M059J (cell line): ENCODE data around the gene RNU2-1. TPM values are rescaled to one million over a fixed set of nuclear protein-coding genes. Genes with fewer than 3 reads are reported as not detected.
"Not testable (repeated sequence)": the region's sequence is repeated elsewhere in the genome, so short reads cannot be mapped to it uniquely, and the experiment has no call there.

Experiments used
- DNase-seq: peaks from one replicate; pipeline ENCODE4 v3.0.0-alpha.2; 2012; ENCODE audit warnings: low read depth
- total RNA-seq: library from RNA; depleted of rRNA; stranded (reverse); fragments of >200 nt; shearing (Covaris generic); gene quantifications from 2 replicates; pipeline ENCODE4 v1.2.3, GENCODE V29; 2014; rRNA removed

Gene RNU2-1
- total RNA-seq, result not detected in 2 replicates

DNA sequence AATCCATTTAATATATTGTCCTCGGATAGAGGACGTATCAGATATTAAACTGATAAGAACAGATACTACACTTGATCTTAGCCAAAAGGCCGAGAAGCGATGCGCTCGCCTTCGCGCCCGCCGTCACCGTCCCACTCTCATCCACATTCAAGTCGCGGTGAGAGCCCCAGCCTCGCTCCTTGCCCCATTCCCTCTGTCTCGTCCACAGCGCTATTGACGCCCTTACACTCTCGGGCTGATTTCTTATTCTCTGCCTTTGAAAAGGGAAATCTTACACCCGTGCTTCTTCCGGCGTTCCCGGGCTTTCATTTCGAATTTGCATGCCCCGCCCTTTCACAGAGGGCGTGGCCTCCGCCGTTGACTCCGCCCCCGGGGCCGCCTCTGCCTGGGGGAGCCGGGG lies at the start of gene RNU2-1:
TSS of gene RNU2-1 (minus strand) at position 101 of the 400 bp plus-strand sequence.
- DNase-seq, result not testable (repeated sequence)

DNA sequence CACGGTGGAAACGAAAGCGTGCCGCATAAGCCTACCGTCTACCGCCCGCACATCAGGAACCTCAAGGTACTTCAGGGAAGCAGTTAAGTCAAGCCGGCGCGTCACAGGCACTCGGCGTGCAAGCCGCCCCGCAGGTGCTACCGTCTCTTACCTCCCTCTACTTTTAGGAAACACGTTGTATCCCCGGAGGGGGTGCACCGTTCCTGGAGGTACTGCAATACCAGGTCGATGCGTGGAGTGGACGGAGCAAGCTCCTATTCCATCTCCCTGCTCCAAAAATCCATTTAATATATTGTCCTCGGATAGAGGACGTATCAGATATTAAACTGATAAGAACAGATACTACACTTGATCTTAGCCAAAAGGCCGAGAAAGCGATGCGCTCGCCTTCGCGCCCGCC lies 39.1 kb upstream of the RNU2-1 start:
- not testable (repeated sequence) for DNase-seq

DNA sequence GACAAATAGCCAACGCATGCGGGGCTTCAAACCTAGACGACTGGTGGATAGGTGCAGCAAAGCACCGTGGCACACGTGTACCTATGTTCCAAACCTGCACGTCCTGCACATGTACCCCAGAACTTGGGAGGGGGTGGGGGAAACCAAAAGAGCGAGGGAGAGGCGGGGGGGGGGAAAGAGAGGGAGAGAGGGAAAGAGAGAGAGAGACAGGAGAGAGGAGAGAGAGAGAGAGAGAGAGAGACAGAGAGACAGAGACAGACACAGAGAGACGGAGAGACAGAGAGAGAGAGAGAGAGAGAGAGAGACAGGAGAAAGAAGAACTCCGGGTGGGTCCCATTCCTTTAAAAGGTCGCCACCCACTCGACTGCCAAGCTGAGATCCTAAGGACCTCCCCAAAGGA lies 38.7 kb upstream of the RNU2-1 start:
- DNase-seq, result not testable (repeated sequence)

DNA sequence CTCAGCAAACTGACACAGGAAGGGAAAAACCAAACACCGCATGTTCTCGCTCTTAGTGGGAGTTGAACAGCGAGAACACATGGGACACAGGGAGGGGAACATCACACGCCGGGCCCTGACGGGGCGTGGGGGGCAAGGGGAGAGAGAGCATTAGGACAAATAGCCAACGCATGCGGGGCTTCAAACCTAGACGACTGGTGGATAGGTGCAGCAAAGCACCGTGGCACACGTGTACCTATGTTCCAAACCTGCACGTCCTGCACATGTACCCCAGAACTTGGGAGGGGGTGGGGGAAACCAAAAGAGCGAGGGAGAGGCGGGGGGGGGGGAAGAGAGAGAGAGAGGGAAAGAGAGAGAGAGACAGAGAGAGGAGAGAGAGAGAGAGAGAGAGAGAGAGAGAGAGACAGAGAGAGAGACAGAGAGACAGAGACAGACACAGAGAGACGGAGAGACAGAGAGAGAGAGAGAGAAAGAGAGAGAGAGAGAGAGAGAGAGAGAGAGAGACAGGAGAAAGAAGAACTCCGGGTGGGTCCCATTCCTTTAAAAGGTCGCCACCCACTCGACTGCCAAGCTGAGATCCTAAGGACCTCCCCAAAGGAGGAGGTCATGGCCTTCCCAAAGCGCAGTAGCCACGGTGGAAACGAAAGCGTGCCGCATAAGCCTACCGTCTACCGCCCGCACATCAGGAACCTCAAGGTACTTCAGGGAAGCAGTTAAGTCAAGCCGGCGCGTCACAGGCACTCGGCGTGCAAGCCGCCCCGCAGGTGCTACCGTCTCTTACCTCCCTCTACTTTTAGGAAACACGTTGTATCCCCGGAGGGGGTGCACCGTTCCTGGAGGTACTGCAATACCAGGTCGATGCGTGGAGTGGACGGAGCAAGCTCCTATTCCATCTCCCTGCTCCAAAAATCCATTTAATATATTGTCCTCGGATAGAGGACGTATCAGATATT lies 37.1 kb upstream of the RNU2-1 start:
- DNase-seq, result not testable (repeated sequence)

DNA sequence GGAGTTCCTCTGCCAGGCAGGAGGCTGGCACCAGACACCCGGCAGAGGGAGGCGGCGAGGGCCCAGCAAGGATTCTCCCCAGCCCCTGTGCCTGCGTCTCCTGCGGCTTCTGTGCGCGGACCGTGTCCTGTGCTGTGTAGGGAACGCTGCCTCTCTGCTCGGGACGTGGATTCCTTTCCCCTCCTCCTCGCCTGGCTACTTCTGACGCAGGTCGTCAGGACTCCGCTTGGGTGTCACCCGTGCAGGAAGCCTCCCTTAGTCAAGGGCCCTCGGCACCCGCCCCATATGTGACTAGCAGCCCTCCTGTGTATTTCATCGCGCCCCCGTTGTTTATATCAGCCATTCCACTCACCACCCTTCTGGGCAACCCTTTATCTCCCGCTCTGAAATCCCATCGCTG lies 12.7 kb upstream of the RNU2-1 start:
- not testable (repeated sequence) for DNase-seq

DNA sequence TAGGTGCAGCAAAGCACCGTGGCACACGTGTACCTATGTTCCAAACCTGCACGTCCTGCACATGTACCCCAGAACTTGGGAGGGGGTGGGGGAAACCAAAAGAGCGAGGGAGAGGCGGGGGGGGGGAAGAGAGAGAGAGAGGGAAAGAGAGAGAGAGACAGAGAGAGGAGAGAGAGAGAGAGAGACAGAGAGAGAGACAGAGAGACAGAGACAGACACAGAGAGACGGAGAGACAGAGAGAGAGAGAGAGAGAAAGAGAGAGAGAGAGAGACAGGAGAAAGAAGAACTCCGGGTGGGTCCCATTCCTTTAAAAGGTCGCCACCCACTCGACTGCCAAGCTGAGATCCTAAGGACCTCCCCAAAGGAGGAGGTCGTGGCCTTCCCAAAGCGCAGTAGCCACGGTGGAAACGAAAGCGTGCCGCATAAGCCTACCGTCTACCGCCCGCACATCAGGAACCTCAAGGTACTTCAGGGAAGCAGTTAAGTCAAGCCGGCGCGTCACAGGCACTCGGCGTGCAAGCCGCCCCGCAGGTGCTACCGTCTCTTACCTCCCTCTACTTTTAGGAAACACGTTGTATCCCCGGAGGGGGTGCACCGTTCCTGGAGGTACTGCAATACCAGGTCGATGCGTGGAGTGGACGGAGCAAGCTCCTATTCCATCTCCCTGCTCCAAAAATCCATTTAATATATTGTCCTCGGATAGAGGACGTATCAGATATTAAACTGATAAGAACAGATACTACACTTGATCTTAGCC lies 7.0 kb upstream of the RNU2-1 start:
- not testable (repeated sequence) for DNase-seq

DNA sequence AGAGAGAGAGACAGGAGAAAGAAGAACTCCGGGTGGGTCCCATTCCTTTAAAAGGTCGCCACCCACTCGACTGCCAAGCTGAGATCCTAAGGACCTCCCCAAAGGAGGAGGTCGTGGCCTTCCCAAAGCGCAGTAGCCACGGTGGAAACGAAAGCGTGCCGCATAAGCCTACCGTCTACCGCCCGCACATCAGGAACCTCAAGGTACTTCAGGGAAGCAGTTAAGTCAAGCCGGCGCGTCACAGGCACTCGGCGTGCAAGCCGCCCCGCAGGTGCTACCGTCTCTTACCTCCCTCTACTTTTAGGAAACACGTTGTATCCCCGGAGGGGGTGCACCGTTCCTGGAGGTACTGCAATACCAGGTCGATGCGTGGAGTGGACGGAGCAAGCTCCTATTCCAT lies 5.8 kb upstream of the RNU2-1 start:
- not testable (repeated sequence) for DNase-seq

DNA sequence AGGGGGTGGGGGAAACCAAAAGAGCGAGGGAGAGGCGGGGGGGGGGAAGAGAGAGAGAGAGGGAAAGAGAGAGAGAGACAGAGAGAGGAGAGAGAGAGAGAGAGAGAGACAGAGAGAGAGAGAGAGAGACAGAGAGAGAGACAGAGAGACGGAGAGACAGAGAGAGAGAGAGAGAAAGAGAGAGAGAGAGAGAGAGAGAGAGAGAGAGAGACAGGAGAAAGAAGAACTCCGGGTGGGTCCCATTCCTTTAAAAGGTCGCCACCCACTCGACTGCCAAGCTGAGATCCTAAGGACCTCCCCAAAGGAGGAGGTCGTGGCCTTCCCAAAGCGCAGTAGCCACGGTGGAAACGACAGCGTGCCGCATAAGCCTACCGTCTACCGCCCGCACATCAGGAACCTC lies 514 bp downstream of the RNU2-1 start:
- DNase-seq, result not testable (repeated sequence)

DNA sequence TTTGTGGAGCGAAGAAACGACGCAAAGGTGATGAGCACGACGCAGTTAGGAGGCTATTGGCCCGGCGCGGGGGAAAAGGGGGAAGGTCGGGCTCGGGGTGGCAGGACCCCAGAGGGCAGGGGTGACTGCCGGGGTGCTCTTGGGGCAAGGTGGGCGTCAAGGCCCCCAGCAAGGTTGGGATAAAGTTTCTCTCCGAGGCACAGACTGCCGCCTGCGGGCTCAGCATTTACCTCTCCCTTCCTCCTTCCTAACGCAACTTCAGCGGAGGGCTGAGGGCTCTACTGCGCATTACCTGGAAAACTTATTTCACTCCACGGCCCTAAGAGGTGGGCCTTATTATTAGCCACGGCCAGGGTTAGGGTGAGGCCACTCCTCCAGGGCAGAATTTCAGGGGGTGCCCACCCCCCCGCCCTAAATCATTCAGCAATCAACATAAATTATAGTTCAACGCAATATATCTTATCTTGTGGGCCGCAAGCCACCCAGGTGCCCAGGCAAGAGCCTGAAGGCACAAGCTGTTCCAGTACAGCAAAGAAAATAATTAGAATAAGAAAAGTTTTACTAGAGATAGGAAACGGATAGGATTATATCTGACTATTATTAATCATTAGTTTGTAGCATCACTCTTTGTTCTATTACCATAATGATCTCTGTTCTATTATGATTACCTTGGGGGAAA lies 1.6 kb downstream of the RNU2-1 start:
- not testable (repeated sequence) for DNase-seq

DNA sequence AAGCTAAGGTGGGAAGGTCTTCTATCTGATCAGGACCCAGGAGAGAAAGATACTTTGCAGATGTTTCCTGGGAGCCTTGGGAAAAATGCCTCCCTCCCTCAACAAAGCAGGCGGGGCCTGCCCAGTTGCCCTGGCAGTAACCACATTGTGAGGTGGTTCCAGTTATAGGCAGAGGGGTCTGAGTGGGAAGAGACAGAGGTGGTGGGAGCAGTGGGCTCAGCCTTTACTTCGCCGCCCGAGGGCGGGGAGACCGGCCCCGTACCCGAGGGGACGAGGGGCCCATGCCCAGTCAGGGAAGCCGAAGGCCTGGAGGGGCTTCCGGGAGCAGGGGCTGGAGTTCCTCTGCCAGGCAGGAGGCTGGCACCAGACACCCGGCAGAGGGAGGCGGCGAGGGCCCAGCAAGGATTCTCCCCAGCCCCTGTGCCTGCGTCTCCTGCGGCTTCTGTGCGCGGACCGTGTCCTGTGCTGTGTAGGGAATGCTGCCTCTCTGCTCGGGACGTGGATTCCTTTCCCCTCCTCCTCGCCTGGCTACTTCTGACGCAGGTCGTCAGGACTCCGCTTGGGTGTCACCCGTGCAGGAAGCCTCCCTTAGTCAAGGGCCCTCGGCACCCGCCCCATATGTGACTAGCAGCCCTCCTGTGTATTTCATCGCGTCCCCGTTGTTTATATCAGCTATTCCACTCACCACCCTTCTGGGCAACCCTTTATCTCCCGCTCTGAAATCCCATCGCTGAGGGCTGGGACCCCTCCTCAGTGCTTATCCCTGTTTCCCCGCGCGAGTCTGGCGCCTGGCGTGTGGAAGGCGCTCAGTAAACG lies 2.4 kb downstream of the RNU2-1 start:
- DNase-seq, result not testable (repeated sequence)

DNA sequence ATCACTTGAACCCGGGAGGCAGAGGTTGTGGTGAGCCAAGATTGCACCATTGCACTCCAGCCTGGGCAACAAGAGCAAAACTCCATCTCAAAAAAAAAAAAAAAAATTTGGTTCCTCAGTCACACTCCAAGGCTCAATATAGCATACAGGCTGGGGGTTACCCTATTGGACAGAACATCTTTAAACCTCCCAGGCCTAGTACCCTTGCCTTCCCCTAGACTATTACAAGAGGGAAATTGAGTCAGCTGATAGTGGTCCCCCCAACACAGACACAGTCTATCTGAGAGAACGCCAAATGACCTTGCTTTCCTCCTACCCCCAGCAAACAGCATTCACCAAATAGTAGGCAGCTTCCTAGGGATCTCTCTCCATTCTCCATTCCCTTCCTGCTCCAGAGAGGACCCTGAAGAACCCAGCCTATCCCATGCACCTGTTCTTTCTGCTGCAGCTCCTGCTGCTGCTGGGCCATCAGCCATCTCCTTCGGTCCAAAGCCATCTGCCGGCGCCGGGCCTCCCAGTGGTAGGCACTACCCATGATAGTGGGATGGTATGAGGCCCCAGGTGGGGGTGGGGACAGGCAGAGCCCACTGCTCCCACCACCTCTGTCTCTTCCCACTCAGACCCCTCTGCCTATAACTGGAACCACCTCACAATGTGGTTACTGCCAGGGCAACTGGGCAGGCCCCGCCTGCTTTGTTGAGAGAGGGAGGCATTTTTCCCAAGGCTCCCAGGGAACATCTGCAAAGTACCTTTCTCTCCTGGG lies 5.6 kb downstream of the RNU2-1 start, which contains the start of gene CCDC200:
TSS of gene CCDC200 (minus strand) at position 604 of the 763 bp plus-strand sequence. CDS start at position 535, 69 bp downstream.
- not testable (repeated sequence) for DNase-seq

DNA sequence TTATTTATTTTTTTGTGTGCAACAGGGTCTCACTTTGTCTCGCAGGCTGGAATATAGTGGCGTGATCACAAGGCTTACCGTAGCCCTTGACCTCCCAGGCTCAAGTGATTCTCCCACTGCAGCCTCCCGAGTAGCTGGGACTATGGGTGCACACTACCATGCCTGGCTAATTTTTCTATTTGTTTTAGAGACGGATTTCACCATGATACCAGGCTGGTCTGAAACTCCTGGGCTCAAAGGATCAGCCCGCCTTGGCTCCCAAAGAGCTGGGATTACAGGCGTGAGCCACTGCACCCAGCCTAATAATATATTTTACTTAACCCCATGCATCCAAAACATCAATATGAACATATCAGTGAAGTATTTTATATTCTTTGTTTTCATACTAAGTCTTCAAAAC lies 7.4 kb downstream of the RNU2-1 start:
- DNase-seq, result no peak

DNA sequence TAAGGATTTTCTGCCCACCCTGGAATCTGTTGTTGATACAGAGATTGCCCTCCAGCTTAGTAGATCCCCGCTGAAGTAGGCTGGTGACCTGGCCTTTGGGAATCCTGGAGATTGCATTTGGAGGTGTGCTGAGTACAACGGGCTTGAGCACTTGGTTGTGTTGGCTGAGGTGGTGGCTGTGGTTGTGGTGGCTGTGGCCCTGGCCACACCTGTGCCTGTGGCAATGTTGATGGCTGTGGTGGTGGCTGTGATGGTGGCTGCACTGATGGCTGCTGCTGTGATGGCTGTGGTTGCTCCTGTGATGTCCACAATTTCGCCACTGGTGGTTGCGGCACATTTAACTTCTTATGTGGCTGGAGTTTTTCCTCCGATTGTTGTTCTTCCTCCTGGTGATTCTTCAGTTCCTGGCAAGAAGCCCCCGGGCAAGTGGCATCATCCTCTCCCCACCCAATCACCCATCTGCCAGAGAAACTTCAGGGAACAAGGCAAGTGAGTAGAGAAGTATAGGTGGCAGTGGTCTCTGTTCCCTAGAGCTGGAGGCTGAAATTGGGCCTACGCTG lies 9.6 kb downstream of the RNU2-1 start:
- DNase-seq, result no peak

DNA sequence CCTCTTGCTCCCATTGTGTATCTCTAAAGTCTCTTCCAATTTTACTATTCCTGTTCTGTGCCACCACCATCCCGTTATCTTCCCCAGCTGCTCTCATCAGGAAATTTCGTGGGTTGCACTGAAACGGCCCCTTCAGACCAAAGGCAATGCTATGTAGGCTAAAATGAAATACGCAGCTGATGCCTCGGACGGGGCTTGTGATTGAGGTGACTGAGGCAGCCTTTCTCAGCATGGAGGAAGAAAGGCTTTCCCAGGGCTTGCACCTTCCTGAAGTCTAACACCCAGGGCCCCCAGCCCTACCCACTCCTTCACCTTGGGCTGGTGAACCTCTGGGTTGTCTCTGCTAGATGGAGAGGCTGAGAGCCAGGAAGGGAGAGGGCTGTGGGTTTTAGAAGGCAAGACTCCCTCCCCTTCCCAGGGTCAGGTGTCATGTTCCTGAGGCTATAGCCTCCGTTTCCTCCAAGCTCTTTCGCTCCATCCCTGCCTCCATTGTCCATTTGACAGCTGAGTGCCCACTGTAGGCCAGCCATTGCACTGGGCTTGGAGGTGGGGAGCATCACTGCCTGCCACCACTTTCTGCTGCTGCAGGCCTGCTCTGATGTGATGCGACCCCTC lies 13.2 kb downstream of the RNU2-1 start:
- DNase-seq, result no peak

DNA sequence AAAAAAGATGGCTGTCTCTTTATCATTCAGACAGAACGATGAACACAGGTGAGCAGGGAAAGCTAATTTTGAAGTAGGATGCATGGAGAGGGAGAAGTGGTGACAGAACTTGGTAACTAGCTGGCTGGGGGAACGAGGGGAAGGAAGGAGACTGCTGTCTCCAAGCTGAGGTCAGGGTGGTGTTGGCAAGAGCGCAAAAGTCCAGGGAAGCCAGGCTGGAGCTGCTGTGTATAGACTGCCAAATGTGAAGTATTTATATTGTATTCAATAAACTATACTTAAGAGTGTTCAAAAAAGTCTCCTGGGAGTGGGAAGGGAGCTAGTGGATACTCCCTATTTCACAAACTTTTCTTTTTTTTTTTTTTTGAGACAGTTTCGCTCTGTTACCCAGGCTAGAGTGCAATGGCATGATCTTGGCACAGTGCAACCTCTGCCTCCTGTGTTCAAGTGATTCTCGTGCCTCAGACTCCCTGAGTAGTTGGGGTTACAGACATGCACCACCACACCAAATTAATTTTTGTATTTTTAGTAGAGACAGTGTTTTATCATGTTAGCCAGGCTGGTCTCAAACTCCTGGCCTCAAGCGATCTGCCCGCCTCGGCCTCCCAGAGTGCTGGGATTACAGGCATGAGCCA lies 13.9 kb downstream of the RNU2-1 start:
- DNase-seq, result no peak

DNA sequence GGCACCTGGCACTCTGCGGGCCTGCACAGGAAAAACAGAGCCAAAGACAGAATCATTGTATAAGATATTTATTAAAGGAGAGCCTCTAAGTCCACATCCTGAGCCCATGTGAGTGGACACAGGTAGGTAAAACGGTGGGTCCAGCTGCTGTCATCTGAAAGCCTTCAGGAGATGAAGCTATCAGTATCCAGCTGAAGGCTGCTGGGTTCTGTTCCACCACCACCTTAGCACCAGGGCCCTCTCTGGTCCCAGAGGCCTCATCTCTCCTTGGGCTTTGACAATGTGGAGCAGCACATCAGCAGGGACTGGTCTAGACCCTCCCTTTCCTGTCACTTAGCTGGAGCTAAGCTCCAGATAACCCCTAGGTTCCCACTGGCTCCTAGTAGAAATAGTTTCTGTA lies 14.8 kb downstream of the RNU2-1 start:
- DNase-seq, result no peak

DNA sequence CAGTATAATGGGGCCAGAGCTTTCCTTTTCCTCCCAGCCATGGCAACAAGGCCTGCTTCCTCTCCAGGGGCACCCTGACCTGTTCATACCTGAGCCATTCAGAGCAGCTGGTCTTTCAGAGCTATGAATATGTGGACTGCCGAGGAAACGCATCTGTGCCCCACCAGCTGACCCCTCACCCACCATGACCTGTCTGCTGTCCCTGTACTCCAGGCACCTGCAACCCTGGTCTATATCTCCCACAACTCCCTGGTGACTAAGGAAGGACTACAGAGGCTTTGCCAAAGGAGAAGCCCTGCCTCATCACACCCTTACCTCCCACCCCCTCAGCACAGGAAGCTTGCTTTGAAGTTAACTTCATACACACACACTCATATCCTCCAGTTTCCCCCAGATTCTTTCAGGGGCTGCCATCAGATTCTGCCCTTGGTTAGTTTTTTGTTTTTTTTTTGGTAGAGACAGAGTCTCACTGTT lies 16.1 kb downstream of the RNU2-1 start:
- no peak for DNase-seq

DNA sequence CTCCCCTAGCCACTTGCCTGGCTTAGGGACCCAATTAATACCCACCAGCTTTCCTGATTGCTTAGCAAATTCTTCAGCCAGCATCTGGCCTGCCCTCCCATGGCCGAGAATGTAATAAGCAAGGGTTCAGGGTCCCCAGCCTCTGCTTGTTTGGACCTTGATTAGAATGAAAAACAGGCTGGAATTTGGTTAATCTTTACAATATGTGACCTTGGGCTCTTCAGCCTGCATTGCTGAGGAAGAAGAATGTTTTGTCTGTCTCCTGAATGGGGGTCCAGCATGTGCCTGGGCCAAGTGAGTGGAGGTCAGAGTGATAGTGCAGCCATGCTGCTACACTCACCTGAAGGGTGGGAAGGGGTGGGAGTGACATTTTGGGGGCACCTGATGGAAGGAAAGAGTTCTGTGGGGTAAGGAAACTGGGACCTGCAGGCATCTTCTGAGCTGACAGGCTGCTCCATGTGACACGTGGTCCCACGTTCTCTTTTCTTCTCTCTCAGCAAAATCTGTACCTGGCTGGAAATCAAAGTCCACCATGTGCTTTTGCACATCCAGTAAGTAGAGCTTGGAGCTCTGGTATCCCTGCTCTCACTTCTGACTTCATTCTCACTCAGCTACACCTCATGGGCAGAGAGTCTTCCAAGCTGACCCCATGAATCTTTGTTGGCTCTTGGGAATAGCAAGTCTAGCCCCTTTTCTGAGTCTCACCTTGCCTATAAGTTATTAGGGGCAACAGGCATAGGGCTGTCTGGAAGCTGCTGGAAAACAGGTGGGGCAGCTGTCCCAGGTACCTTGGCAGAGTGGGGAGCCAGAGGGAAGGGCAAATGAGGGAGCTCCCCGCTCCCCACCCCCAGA lies 16.8 kb downstream of the RNU2-1 start:
- DNase-seq, result no peak
